Neutrophil (primary cell): ENCODE measurements around the gene OR2F2.

Experiments
- H3K27ac ChIP-seq: fragments of 200-600 bp; sonication (generic); 2 replicates; pipeline ENCODE4 v1.5.1; 2016; ENCODE audit warnings: mild to moderate bottlenecking, moderate library complexity
- H3K27me3 ChIP-seq: fragments of 200-600 bp; sonication (generic); 2 replicates; pipeline ENCODE4 v1.6.0; 2016; ENCODE audit warnings: mild to moderate bottlenecking
- H3K36me3 ChIP-seq: fragments of 200-600 bp; sonication (generic); 2 replicates; pipeline ENCODE4 v1.5.1; 2017
- H3K4me1 ChIP-seq, 2 experiments: fragments of 200-600 bp in 1 of 2; sonication (generic) in 1 of 2; 1 replicate in 1 of 2; 2 replicates in 1 of 2; pipeline versions ENCODE4 v1.5.1 to v1.6.1; 2013 to 2016; ENCODE audit warnings: low read depth in 1 of 2, low read length in 1 of 2, mild to moderate bottlenecking in 1 of 2, moderate library complexity in 1 of 2; ENCODE audit not compliant: control insufficient read depth in 1 of 2, insufficient read depth in 1 of 2
- H3K4me3 ChIP-seq, 2 experiments: fragments of 200-600 bp in 1 of 2; sonication (generic) in 1 of 2; 1 replicate in 1 of 2; 2 replicates in 1 of 2; pipeline ENCODE4 v1.5.1; 2013 to 2016; ENCODE audit warnings: low read depth in 1 of 2, low read length in 1 of 2, mild to moderate bottlenecking in 1 of 2, moderate library complexity in 1 of 2
- H3K9me3 ChIP-seq: fragments of 200-600 bp; sonication (generic); 2 replicates; pipeline ENCODE4 v1.5.1; 2016
- TF ChIP-seq, protein P1 (sequence below): fragments of 200-600 bp; sonication (generic); IDR thresholded peaks from 2 replicates; pipeline ENCODE4 v1.5.1; 2016; ENCODE audit warnings: antibody characterized with exemption

Gene OR2F2, protein sequence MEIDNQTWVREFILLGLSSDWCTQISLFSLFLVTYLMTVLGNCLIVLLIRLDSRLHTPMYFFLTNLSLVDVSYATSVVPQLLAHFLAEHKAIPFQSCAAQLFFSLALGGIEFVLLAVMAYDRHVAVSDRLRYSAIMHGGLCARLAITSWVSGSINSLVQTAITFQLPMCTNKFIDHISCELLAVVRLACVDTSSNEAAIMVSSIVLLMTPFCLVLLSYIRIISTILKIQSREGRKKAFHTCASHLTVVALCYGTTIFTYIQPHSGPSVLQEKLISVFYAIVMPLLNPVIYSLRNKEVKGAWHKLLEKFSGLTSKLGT

GRCh38 chr7:143934526-143935325 lies at the start of gene OR2F2:
TSS of gene OR2F2 (plus strand) at chr7:143935233. CDS start at chr7:143935233, 0 bp downstream.
- TF ChIP-seq, protein P1, sequence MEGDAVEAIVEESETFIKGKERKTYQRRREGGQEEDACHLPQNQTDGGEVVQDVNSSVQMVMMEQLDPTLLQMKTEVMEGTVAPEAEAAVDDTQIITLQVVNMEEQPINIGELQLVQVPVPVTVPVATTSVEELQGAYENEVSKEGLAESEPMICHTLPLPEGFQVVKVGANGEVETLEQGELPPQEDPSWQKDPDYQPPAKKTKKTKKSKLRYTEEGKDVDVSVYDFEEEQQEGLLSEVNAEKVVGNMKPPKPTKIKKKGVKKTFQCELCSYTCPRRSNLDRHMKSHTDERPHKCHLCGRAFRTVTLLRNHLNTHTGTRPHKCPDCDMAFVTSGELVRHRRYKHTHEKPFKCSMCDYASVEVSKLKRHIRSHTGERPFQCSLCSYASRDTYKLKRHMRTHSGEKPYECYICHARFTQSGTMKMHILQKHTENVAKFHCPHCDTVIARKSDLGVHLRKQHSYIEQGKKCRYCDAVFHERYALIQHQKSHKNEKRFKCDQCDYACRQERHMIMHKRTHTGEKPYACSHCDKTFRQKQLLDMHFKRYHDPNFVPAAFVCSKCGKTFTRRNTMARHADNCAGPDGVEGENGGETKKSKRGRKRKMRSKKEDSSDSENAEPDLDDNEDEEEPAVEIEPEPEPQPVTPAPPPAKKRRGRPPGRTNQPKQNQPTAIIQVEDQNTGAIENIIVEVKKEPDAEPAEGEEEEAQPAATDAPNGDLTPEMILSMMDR = no peak
- no peaks in the 10 kb centered on the region for H3K4me1 ChIP-seq
- no peak within 1 kb of the TSS for H3K4me3 ChIP-seq
- H3K27ac ChIP-seq = no peak within 1 kb of the TSS
- H3K27me3 ChIP-seq = no peaks in the 10 kb centered on the region
- H3K36me3 ChIP-seq = no peaks in the 10 kb centered on the region
- H3K9me3 ChIP-seq = no peaks in the 10 kb centered on the region

DNA sequence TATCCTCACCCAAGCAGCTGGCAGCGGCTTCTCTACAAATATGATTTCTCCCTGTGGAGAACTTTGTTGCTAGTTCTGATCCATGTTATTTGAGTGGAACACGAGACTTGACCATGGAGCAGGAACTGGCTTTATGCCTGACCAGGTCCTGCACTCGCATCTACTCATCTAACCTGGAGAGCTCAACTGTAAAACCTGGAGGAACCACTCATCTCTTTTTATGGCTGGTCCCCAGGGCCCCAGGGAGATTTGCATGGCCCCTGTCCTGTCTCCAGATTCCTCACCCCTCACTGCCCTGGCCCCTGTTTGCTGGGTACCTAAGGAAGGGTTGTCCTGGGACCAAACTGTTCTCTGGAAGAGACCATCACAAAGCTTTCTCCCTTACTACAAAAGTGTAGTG lies 49.1 kb upstream of the OR2F2 start:
- Histone ChIP-seq H3K36me3 (no peaks in the 10 kb centered on the region), H3K27ac (no peak overlapping the region), H3K27me3 (peaks cover 56% of the 10 kb centered on the region), H3K9me3 (no peaks in the 10 kb centered on the region), H3K4me1 (peaks cover 0 to 4% of the 10 kb centered on the region in 2 experiments), H3K4me3 (no peak overlapping the region)
- TF ChIP-seq, protein P1 = no peak

- Histone ChIP-seq H3K9me3 (no peaks in the 10 kb centered on the region), H3K4me3 (no peak overlapping the region), H3K4me1 (peaks cover 0 to 4% of the 10 kb centered on the region in 2 experiments), H3K36me3 (no peaks in the 10 kb centered on the region), H3K27me3 (peaks cover 46% of the 10 kb centered on the region), H3K27ac (no peak overlapping the region)
- TF ChIP-seq, protein P1 = no peak
Measured at GRCh38 chr7:143886826-143887477, 48.1 kb upstream of the OR2F2 start.

- no peaks in the 10 kb centered on the region for H3K9me3 ChIP-seq
- H3K27ac ChIP-seq = no peak overlapping the region
- TF ChIP-seq, protein P1 = no peak
- H3K4me1 ChIP-seq = peaks cover 0 to 4% of the 10 kb centered on the region in 2 experiments
- peaks cover 24% of the 10 kb centered on the region for H3K27me3 ChIP-seq
- H3K36me3 ChIP-seq = no peaks in the 10 kb centered on the region
- no peak overlapping the region for H3K4me3 ChIP-seq
Measured at GRCh38 chr7:143889068-143889467, 46.0 kb upstream of the OR2F2 start.

DNA sequence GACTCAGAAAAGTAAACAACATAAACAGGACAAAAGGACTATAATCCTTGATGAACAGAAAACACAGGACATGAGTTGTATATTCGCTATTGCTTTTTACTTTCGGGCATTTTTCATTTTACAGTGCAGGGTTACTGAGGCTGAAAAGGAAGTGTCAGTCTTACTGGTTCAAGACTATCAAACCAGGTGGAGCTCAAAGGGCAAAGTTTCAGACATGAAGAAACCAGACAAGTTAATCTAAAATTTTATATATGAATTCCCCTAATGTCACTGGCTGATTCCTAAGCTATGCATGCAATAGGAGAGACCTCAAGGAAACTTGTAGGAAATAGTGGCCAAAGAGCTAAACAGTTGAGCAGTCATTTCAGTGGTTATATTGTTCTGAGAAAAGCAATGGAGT lies 44.5 kb upstream of the OR2F2 start:
- TF ChIP-seq, protein P1 = no peak
- H3K9me3 ChIP-seq = no peaks in the 10 kb centered on the region
- H3K27ac ChIP-seq = no peak overlapping the region
- H3K36me3 ChIP-seq = no peaks in the 10 kb centered on the region
- no peak overlapping the region for H3K4me3 ChIP-seq
- H3K27me3 ChIP-seq = peaks cover 10% of the 10 kb centered on the region
- no peaks in the 10 kb centered on the region for H3K4me1 ChIP-seq
